ENCODE measurements around the gene POLR2A.

GRCh38 chr17:7464081-7464480 lies 20.1 kb upstream of the POLR2A start:
- TF ChIP-seq CTCF (IDR thresholded peaks at IDR 0.05; ENCODE audit: poor library complexity, severe bottlenecking) (no peak), POLR2AphosphoS5 (IDR thresholded peaks at IDR 0.05) (no peak), REST (IDR thresholded peaks at IDR 0.05; ENCODE audit: borderline replicate concordance) (no peak), EZH2 (IDR thresholded peaks at IDR 0.05; ENCODE audit: borderline replicate concordance, insufficient read depth, low read length, poor library complexity, severe bottlenecking) (no peak), MXI1 (conservative IDR thresholded peaks at IDR 0.05; ENCODE audit: poor library complexity, severe bottlenecking) (no peak), EP300 (conservative IDR thresholded peaks at IDR 0.05; ENCODE audit: poor library complexity, severe bottlenecking) (no peak), SMC3 (conservative IDR thresholded peaks at IDR 0.05; ENCODE audit: poor library complexity) (no peak), TAF1 (IDR thresholded peaks at IDR 0.05; ENCODE audit: low read depth) (no peak), RAD21 (conservative IDR thresholded peaks at IDR 0.05) (no peak)

Data from neural cell (in vitro differentiated cells).